GM12878 (cell line): ENCODE measurements around the gene ASB8. TPM values are rescaled to one million over a fixed set of nuclear protein-coding genes. Genes with fewer than 3 reads are reported as not detected.

ENCODE experiments used
- ASH2L ChIP-seq: fragments of 300-600, 200-600 bp; sonication (generic); IDR thresholded peaks from 2 replicates; pipeline ENCODE4 v1.6.1; 2017; ENCODE audit warnings: low read depth, mild to moderate bottlenecking, borderline replicate concordance
- E4F1 ChIP-seq: fragments of 450-650 bp; IDR thresholded peaks from 2 replicates; pipeline ENCODE4 v1.6.1; 2018; ENCODE audit warnings: borderline replicate concordance, mild to moderate bottlenecking; ENCODE audit not compliant: partially characterized antibody
- ESRRA ChIP-seq: IDR thresholded peaks from 2 replicates; pipeline ENCODE4 v1.6.1; 2012; ENCODE audit warnings: mild to moderate bottlenecking, low read length, improper control_type of control experiment
- HDGF ChIP-seq: fragments of 450-650 bp; IDR thresholded peaks from 2 replicates; pipeline ENCODE4 v1.6.1; 2016; ENCODE audit warnings: antibody characterized with exemption
- IKZF2 ChIP-seq, 2 experiments: fragments of 450-650 bp; IDR thresholded peaks; 2 replicates each; pipeline ENCODE4 v1.6.1; 2017; ENCODE audit warnings: mild to moderate bottlenecking in 2 of 2, moderate library complexity in 2 of 2
- IRF3 ChIP-seq: fragments of 450-650 bp; IDR thresholded peaks from 2 replicates; pipeline ENCODE4 v1.6.1; 2014; ENCODE audit warnings: mild to moderate bottlenecking
- LARP7 ChIP-seq: fragments of 450-650 bp; IDR thresholded peaks from 2 replicates; pipeline ENCODE4 v1.6.1; 2017; ENCODE audit warnings: mild to moderate bottlenecking
- MEF2B ChIP-seq: fragments of 450-650 bp; IDR thresholded peaks from 2 replicates; pipeline ENCODE4 v1.6.1; 2018; ENCODE audit warnings: mild to moderate bottlenecking, moderate library complexity; ENCODE audit not compliant: partially characterized antibody, poor library complexity, severe bottlenecking
- MXI1 ChIP-seq: fragments of 150-350 bp; IDR thresholded peaks from 2 replicates; pipeline ENCODE4 v1.6.1; 2011; ENCODE audit warnings: low read depth, mild to moderate bottlenecking, inconsistent platforms, low read length, improper control_type of control experiment
- NR2F1 ChIP-seq: fragments of 450-650 bp; conservative IDR thresholded peaks from 2 replicates; pipeline ENCODE4 v1.6.1; 2017; ENCODE audit warnings: mild to moderate bottlenecking
- NRF1 ChIP-seq: conservative IDR thresholded peaks from 2 replicates; pipeline ENCODE4 v1.6.1; 2011; ENCODE audit warnings: mild to moderate bottlenecking, low read depth, low read length, improper control_type of control experiment
- POLR2AphosphoS2 ChIP-seq: IDR thresholded peaks from 2 replicates; pipeline ENCODE4 v1.6.1; 2011; ENCODE audit warnings: low read depth, mild to moderate bottlenecking, low read length, improper control_type of control experiment, moderate library complexity
- RBBP5 ChIP-seq: fragments of 200-600 bp; sonication (generic); conservative IDR thresholded peaks from 2 replicates; pipeline ENCODE4 v1.6.1; 2016
- RELA ChIP-seq: fragments of 450-650 bp; IDR thresholded peaks from 2 replicates; pipeline ENCODE4 v1.8.0; 2014; ENCODE audit warnings: borderline replicate concordance; ENCODE audit not compliant: partially characterized antibody
- SIN3A ChIP-seq: IDR thresholded peaks from 2 replicates; pipeline ENCODE4 v1.6.1; 2012; ENCODE audit warnings: low read depth, low read length, improper control_type of control experiment
- STAT3 ChIP-seq: IDR thresholded peaks from 2 replicates; pipeline ENCODE4 v1.6.1; 2011; ENCODE audit warnings: low read depth, low read length, improper control_type of control experiment
- SUPT20H ChIP-seq: IDR thresholded peaks from 2 replicates; pipeline ENCODE4 v1.6.1; 2011; ENCODE audit warnings: low read depth, mild to moderate bottlenecking, low read length, moderate library complexity, borderline replicate concordance; ENCODE audit not compliant: control insufficient read depth
- ZNF24 ChIP-seq: fragments of 450-650 bp; IDR thresholded peaks from 2 replicates; pipeline ENCODE4 v1.6.1; 2017; ENCODE audit warnings: antibody characterized with exemption, mild to moderate bottlenecking
- polyA plus RNA-seq, 11 experiments: library from polyadenylated mRNA; depleted of rRNA in 4 of 11; unstranded in 6 of 11; stranded (reverse) in 5 of 11; fragments of >200 nt; fragmentation: Nextera tagmentation in 4 of 11; fragmentation: Illumina TruSeq in 1 of 11; extraction: Ambion mirVana in 4 of 11; extraction: Trizol in 1 of 11; gene quantifications; 1 replicate in 1 of 11; 2 replicates in 10 of 11; pipeline versions ENCODE4 v1.2.1 to v1.2.3, GENCODE V29; 2011 to 2016; ENCODE audit warnings: inconsistent platforms in 2 of 11, missing spikeins in 2 of 11, low read depth in 1 of 11
- total RNA-seq, 4 experiments: library from RNA; depleted of rRNA in 3 of 4; stranded (reverse); fragments of >200 nt in 3 of 4; fragmentation: Illumina TruSeq in 1 of 4; extraction: Trizol in 1 of 4; gene quantifications; 2 replicates each; pipeline versions ENCODE4 v1.2.1 to v1.2.3, GENCODE V29; 2013 to 2021
- TF ChIP-seq, protein P1 (sequence below): fragments of 450-650 bp; IDR thresholded peaks from 2 replicates; pipeline ENCODE4 v1.6.1; 2016; ENCODE audit warnings: mild to moderate bottlenecking
- TF ChIP-seq, protein P2 (sequence below), 3 experiments: IDR thresholded peaks in 2 of 3; conservative IDR thresholded peaks in 1 of 3; 2 replicates each; pipeline ENCODE4 v1.5.1; 2011; ENCODE audit warnings: low read depth in 3 of 3, low read length in 3 of 3, mild to moderate bottlenecking in 3 of 3, control low read depth in 2 of 3, moderate library complexity in 2 of 3, inconsistent platforms in 1 of 3, mixed read lengths in 1 of 3; ENCODE audit not compliant: control insufficient read depth in 2 of 3, insufficient read depth in 1 of 3; ENCODE audit errors: extremely low read depth in 1 of 3

The ASB8 gene
- total and polyA plus RNA-seq, 10 of the 15 experiments (the other 5 are each of a cell fraction or from before 2014, with no cell fraction given), result 23.7 to 48.0 (median 29.1) TPM

GRCh38 chr12:48105867-48106680 lies 51.2 kb downstream of the ASB8 start, which contains the start of gene SENP1 (continued):
- peak; percentile 43; the same call in 1 of the 2 replicates for TF ChIP-seq IRF3
- TF ChIP-seq POLR2AphosphoS2, result no peak
- no peak for TF ChIP-seq HDGF
- TF ChIP-seq IKZF2 (IDR thresholded peaks at IDR 0.05), result peak; percentile 56 to 58; a peak in 3 of 4 replicates
- peak; percentile 44 for TF ChIP-seq LARP7
- TF ChIP-seq ASH2L, result 0 out of 2 replicates have a peak, but pooled peaks have one; percentile 46
- no peak for TF ChIP-seq RBBP5
- TF ChIP-seq SUPT20H, result no peak
- TF ChIP-seq ZNF24, result no peak
- TF ChIP-seq ESRRA, result no peak
- TF ChIP-seq MXI1, result peak; percentile 88; the same call in 1 of the 2 replicates
- peak; percentile 95 for TF ChIP-seq NR2F1
- TF ChIP-seq NRF1, result 0 out of 2 replicates have a peak, but pooled peaks have one; percentile 26
- 0 out of 2 replicates have a peak, but pooled peaks have one; percentile 22 for TF ChIP-seq STAT3
- TF ChIP-seq MEF2B, result peak; percentile 46
- TF ChIP-seq, protein P1, sequence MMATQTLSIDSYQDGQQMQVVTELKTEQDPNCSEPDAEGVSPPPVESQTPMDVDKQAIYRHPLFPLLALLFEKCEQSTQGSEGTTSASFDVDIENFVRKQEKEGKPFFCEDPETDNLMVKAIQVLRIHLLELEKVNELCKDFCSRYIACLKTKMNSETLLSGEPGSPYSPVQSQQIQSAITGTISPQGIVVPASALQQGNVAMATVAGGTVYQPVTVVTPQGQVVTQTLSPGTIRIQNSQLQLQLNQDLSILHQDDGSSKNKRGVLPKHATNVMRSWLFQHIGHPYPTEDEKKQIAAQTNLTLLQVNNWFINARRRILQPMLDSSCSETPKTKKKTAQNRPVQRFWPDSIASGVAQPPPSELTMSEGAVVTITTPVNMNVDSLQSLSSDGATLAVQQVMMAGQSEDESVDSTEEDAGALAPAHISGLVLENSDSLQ, result peak; percentile 86
- TF ChIP-seq, protein P2, sequence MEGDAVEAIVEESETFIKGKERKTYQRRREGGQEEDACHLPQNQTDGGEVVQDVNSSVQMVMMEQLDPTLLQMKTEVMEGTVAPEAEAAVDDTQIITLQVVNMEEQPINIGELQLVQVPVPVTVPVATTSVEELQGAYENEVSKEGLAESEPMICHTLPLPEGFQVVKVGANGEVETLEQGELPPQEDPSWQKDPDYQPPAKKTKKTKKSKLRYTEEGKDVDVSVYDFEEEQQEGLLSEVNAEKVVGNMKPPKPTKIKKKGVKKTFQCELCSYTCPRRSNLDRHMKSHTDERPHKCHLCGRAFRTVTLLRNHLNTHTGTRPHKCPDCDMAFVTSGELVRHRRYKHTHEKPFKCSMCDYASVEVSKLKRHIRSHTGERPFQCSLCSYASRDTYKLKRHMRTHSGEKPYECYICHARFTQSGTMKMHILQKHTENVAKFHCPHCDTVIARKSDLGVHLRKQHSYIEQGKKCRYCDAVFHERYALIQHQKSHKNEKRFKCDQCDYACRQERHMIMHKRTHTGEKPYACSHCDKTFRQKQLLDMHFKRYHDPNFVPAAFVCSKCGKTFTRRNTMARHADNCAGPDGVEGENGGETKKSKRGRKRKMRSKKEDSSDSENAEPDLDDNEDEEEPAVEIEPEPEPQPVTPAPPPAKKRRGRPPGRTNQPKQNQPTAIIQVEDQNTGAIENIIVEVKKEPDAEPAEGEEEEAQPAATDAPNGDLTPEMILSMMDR (IDR thresholded peaks at IDR 0.05 in 2 of 3, conservative IDR thresholded peaks at IDR 0.05 in 1 of 3; ENCODE audit: control insufficient read depth in 2 of 3, extremely low read depth in 1 of 3, insufficient read depth in 1 of 3, low read depth in 3 of 3, low read length in 3 of 3), result peak in 1 of 3 experiments; percentile 12; a peak in 1 of 6 replicates
- peak; percentile 81 for TF ChIP-seq RELA
- TF ChIP-seq SIN3A, result peak; percentile 91
- peak; percentile 97 for TF ChIP-seq E4F1
